SW 1271 (cell line): ENCODE measurements around the gene KYNU.
"Not testable (repeated sequence)": the region's sequence is repeated elsewhere in the genome, so short reads cannot be mapped to it uniquely, and the experiment has no call there.

Experiments
- DNase-seq, 2 experiments: peaks; one replicate each; lab custom pipeline; 2025; lab: John Stamatoyannopoulos, UW

Gene KYNU

GRCh38 chr2:142871396-142871795 is 6.1 kb upstream of the KYNU start:
- no peak for DNase-seq

DNA sequence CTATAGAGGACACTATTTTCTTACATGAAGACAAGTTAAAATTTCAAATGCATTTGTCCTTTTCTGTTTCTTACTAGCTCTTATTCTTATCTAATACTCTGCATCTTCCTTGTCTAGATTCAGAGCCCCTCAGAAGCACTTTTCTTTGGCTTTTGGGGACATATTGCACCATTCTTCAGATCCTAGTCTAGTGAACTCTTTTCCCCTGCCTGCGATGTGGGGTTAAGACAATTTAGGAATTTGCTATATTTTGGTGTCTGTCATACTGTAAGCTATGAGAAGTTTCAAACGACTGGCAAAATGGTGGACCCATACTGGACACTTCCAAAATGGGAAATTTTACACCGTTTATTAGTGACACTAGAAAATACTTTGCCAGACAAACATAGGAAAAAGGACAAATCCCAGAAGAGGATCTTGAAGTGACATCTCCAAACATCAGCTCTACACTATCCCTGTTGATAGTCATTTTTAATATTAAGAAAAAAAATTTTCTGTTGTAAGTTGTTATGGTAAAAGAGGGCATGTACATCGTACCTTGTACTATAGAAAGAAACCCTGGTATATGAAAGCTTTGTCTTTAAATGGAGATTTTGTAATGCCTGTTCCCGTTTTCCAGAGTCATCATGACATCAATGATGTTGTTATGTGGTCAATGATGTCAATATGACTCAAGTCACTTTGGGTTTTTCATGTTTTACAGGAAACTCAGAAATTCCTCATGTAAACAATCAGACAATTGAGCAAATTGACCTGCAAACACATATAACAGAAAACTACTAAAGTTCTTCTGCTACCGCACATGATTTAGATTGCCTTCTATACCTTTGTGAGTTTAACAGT is 4.4 kb upstream of the KYNU start:
- DNase-seq = peak in 1 of 2 experiments; percentile 3

- no peak for DNase-seq
Observed at GRCh38 chr2:142873831-142874287, 3.6 kb upstream of the KYNU start.

DNA sequence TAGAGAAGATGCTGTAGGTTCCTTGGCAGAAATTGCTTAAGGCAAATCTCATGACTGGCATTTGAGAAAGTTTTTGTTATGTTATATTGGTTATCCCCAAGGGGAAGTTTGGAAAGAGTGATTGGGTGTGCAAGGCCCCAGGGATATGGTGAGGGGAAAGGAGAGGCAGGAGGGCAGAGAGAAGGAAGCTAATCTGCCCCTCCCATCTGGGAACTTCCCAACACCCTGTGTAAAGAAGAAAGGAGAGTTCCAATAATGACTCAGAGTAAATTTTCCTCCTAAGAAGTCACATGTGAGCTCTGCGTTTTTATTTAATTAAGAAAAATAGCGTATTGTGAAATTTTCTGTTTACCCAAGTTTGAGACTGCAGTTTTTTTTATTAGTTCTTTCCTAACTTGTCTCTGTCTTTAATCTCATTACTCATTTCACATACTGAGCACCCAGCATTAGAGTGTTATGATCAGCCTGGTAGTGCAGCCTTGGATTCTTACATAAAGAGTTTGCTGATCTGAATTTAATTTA is 3.1 kb upstream of the KYNU start:
- DNase-seq = no peak

DNA sequence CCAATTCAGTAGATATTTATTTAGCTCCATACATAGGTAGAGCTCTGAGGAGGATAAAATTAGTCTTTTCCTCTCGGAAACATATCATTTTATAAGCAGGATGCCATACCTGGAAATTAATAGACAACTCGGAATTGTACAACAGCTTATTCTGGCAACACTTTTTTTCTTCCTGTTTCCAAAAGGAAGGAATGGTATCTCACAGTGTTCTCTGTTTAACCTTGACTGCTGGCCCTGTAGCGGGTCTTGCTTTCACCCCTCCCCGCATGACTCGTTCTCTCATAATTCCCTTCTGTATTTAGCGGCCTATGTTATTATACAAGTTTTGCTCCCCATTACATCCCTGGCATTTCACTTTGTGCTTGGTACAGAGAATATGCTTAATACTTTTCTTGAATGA is 2.5 kb upstream of the KYNU start:
- no peak for DNase-seq

GRCh38 chr2:142875652-142876051 is 1.8 kb upstream of the KYNU start:
- no peak for DNase-seq

GRCh38 chr2:142876423-142876822 is 1.0 kb upstream of the KYNU start:
- DNase-seq = no peak

- DNase-seq = no peak
Observed at GRCh38 chr2:142878031-142878678, 691 bp downstream of the KYNU start.

DNA sequence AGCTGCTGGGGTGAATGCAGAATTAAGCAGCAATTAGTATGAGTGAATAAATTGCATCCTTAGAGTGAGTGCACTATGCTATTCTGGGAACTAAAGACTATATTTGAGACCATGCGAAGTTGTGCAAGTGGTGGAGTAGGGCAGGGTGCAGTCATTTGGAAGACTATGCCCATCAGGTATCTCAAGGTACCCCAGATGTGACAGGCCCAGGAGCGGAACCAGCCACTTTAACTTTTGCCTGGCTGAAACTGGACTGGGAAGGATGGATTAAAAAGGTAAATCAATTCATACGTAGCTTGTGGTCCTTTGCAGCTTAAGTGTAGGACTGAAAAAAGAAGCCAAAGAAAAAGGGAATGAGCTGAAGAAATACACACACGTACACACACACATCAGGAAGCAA is 1.7 kb downstream of the KYNU start:
- no peak for DNase-seq

DNA sequence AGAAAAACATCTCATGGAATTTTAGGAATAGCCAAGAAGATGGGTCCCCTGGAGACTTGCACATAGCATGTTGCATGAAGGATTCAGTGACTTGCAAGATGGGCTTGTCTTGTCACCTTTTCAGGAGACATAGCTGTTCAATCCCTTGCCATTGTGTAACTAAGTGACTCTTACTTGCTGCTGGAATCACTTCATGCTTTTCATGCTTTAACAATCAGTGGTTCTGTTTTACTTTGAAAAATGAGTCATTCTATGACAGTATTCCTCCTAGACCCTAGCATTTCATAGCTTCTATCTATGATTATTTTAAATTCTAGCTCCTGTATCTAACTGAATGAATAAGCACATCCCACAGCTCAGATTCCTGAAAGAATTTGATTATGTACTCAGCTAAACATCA is 2.8 kb downstream of the KYNU start:
- no peak for DNase-seq

DNA sequence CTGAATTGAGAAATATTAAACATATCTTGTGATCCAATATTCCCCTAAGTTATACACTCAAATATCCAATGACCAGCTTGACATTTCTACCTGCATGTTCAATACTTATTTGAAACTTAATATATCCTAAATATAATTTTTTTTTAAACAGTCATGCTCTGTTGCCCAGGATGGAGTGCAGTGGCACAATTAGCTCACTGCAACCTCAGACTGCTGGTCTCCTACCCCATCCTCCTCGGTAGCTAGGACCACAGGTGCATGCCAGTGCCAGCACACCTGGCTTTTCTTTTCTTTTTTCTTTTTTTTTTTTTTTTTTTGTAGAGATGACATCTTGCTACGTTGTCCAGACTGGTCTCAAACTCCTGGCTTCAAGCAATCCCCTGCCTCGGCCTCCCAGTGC is 4.2 kb downstream of the KYNU start:
- no peak for DNase-seq

- not testable (repeated sequence) for DNase-seq
Observed at GRCh38 chr2:142882500-142882899, 5.0 kb downstream of the KYNU start.

- DNase-seq = no peak
Observed at GRCh38 chr2:142883526-142883925, 6.1 kb downstream of the KYNU start.

DNA sequence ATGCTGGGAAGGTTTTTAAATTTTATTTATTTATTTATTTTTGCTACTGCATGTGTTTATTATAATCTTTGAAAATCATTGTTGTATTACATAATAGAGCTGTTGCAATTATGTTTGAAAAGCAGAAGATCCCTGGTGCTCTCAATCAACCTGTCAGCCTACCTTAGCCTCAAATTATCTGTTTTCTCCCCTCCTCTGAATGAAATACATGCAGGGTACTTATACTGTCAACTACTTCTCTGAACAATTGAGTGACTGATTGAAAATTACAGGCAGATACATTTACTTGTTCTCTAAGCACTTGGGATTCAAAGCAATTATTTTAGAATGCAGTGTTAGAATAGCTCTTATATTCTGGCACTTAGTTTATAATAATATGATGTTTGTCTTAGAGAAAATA is 8.1 kb downstream of the KYNU start:
- no peak for DNase-seq

DNA sequence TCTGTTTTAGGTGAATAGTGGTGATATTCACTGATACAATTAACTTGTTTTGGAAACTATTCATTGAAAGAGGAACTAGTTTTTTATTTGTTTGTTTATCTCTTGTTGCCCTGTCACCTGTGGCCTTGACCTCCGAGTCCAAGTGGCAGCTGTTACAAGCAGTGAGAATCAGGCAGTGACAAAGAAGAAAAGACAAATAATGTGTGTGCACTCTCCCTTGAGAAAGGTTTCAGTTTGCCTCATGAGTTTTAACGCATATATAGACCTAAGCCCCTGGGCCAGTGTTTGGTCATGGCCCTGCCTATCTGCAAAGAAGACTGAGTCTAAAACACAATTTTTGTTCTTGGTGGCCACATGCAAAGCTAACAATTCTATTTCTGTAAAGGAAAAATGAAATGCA is 15.3 kb downstream of the KYNU start:
- DNase-seq = no peak

- no peak for DNase-seq
Observed at GRCh38 chr2:142893241-142893640, 15.8 kb downstream of the KYNU start.

GRCh38 chr2:142897807-142898206 is 20.3 kb downstream of the KYNU start:
- DNase-seq = no peak

- DNase-seq = not testable (repeated sequence)
Observed at GRCh38 chr2:142900327-142900726, 22.9 kb downstream of the KYNU start.

- DNase-seq = no peak
Observed at GRCh38 chr2:142901780-142902179, 24.3 kb downstream of the KYNU start.

- DNase-seq = not testable (repeated sequence)
Observed at GRCh38 chr2:142903726-142904125, 26.3 kb downstream of the KYNU start.

- no peak for DNase-seq
Observed at GRCh38 chr2:142907653-142908052, 30.2 kb downstream of the KYNU start.

GRCh38 chr2:142914507-142915313 is 37.2 kb downstream of the KYNU start:
- no peak for DNase-seq
